ENCODE data around the gene SLC9A3.
A peak's percentile ranks its signal among the peaks of the same experiment; 100 is the strongest.

SLC9A3 gene

DNA sequence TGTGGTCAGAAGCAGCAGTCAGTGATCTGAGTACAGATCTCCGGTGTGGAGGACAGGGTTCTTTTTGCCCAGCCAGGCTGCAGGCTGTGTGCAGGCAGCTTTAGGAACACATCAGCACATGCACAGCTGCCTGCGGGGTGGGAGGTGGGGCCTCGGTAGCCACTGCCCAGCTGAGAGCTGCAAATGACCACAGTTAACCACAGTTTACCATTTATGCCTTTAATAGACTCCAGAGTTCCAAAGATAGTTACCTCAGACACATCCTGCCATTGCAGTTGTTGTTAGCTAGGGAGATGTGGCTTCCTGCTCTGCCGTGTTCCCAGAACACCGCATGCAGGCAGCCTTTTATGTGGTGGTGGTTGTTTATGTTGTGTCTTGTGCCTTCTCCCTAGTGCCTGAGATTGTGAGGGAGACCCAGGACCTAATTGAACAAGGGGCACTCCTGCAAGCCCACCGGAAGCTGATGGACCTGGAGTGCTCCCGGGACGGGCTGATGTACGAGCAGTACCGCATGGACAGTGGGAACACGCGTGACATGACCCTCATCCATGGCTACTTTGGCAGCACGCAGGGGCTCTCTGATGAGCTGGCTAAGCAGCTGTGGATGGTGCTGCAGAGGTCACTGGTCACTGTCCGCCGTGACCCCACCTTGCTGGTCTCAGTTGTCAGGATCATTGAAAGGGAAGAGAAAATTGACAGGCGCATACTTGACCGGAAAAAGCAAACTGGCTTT, 71.1 kb downstream of the SLC9A3 start:
- Histone ChIP-seq H3K27me3 (ENCODE audit: insufficient read depth, poor library complexity, severe bottlenecking) (no peaks in the 10 kb centered on the region), H3K4me1 (ENCODE audit: insufficient read depth, poor library complexity, severe bottlenecking) (peaks cover 2% of the 10 kb centered on the region), H3K4me3 (ENCODE audit: severe bottlenecking) (no peak overlapping the region), H3K36me3 (ENCODE audit: low read depth) (peaks cover 92% of the 10 kb centered on the region), H3K9me3 (ENCODE audit: severe bottlenecking) (peaks cover 6% of the 10 kb centered on the region), H3K27ac (ENCODE audit: poor library complexity, severe bottlenecking) (no peak overlapping the region)
- DNase-seq (ENCODE audit: low spot score) (peak; percentile 52), ATAC-seq (ENCODE audit: low read depth) (no peak)
- TF ChIP-seq, protein P1, sequence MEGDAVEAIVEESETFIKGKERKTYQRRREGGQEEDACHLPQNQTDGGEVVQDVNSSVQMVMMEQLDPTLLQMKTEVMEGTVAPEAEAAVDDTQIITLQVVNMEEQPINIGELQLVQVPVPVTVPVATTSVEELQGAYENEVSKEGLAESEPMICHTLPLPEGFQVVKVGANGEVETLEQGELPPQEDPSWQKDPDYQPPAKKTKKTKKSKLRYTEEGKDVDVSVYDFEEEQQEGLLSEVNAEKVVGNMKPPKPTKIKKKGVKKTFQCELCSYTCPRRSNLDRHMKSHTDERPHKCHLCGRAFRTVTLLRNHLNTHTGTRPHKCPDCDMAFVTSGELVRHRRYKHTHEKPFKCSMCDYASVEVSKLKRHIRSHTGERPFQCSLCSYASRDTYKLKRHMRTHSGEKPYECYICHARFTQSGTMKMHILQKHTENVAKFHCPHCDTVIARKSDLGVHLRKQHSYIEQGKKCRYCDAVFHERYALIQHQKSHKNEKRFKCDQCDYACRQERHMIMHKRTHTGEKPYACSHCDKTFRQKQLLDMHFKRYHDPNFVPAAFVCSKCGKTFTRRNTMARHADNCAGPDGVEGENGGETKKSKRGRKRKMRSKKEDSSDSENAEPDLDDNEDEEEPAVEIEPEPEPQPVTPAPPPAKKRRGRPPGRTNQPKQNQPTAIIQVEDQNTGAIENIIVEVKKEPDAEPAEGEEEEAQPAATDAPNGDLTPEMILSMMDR (IDR thresholded peaks at IDR 0.05; ENCODE audit: poor library complexity, severe bottlenecking), result no peak

DNA sequence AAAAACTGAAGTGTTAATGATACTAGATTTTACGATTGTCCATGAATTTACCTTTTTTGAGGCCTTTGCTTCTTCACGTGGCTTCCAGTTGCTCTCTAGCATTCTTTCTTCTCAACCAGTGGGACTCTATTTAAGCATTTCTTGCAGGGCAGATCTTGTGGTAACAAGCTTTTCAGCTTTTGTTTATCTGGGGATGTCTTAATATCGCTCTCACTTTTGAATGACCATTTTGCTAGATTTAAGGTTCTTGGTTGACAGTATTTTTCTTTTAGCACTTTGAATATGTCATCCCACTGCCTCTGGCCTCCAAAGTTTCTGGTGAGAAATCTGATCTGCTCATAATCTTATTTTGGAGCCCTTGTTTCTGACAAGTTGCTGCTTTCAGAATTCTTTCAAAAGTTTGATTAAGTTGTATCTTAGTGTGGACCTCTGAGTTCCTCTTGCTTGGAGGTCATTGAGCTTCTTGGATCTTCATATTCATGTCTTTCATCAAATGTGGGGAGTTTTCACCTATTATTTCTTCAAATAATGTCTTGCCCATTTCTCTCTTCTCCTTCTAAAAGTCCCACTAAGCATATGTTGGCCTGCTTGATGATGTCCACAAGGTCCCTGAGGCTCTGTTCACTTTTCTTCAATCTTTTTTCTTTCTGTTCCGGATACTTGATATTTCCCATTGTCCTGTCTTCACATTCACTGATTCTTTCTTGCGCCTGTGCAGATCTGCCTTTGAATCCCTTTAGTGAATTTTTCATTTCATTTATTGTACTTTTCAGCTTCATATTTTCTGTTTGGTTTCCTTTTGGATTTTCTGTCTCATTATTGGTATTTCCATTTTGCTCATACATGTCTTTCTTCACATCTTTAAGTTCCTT, 72.4 kb downstream of the SLC9A3 start:
- H3K9me3 ChIP-seq (ENCODE audit: severe bottlenecking), result peaks cover 6% of the 10 kb centered on the region
- H3K27me3 ChIP-seq (ENCODE audit: insufficient read depth, poor library complexity, severe bottlenecking), result no peaks in the 10 kb centered on the region
- ATAC-seq (ENCODE audit: low read depth) (no peak), DNase-seq (ENCODE audit: low spot score) (no peak)
- H3K4me3 ChIP-seq (ENCODE audit: severe bottlenecking), result no peak overlapping the region
- H3K36me3 ChIP-seq (ENCODE audit: low read depth), result peaks cover 92% of the 10 kb centered on the region
- H3K27ac ChIP-seq (ENCODE audit: poor library complexity, severe bottlenecking), result no peak overlapping the region
- TF ChIP-seq, protein P1 (IDR thresholded peaks at IDR 0.05; ENCODE audit: poor library complexity, severe bottlenecking), result no peak
- H3K4me1 ChIP-seq (ENCODE audit: insufficient read depth, poor library complexity, severe bottlenecking), result no peaks in the 10 kb centered on the region

DNA sequence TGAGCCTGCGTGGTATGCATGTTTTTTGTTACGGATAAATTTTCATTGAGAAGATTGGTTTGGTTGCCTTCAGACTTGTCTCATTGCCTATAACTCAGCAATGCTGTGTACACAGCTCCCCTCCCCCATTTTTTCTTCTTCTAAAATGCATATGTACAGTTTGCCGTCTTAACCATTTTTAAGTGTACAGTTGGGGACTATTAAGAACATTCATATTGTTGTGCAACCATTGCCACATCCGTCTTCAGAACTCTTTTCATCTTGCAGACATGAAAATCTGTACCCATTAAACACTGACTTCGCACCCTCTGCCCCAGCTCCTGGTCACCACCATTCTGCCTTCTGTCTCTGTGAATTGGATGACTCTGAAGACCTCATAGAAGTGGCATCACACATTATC, 75.1 kb downstream of the SLC9A3 start:
- H3K4me3 ChIP-seq (ENCODE audit: severe bottlenecking), result no peak overlapping the region
- DNase-seq (ENCODE audit: low spot score) (no peak), ATAC-seq (ENCODE audit: low read depth) (no peak)
- H3K4me1 ChIP-seq (ENCODE audit: insufficient read depth, poor library complexity, severe bottlenecking), result peaks cover 2% of the 10 kb centered on the region
- peaks cover 80% of the 10 kb centered on the region for H3K36me3 ChIP-seq (ENCODE audit: low read depth)
- H3K27ac ChIP-seq (ENCODE audit: poor library complexity, severe bottlenecking), result no peak overlapping the region
- no peaks in the 10 kb centered on the region for H3K27me3 ChIP-seq (ENCODE audit: insufficient read depth, poor library complexity, severe bottlenecking)
- peaks cover 6% of the 10 kb centered on the region for H3K9me3 ChIP-seq (ENCODE audit: severe bottlenecking)
- TF ChIP-seq, protein P1 (IDR thresholded peaks at IDR 0.05; ENCODE audit: poor library complexity, severe bottlenecking), result no peak

DNA sequence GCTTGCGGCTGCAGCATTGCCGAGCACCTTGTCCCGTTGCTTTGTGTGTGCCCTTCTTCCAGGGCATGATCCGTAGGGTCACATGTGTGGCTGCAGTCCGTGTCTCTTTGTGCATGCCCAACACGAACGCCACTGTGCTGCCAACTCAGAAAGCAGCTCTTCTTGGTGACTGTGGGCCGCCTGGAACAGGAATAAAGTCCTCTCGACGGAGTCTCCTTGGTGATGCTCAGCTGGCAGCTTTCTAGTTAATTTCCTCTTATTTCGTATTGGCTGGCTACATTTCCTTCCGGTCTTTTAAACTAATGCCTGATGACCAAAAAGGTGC, 75.5 kb downstream of the SLC9A3 start:
- Histone ChIP-seq H3K4me1 (ENCODE audit: insufficient read depth, poor library complexity, severe bottlenecking) (peaks cover 4% of the 10 kb centered on the region), H3K9me3 (ENCODE audit: severe bottlenecking) (peaks cover 6% of the 10 kb centered on the region), H3K36me3 (ENCODE audit: low read depth) (peaks cover 75% of the 10 kb centered on the region), H3K27ac (ENCODE audit: poor library complexity, severe bottlenecking) (no peak overlapping the region), H3K4me3 (ENCODE audit: severe bottlenecking) (no peak overlapping the region), H3K27me3 (ENCODE audit: insufficient read depth, poor library complexity, severe bottlenecking) (no peaks in the 10 kb centered on the region)
- DNase-seq (ENCODE audit: low spot score) (no peak), ATAC-seq (ENCODE audit: low read depth) (no peak)
- TF ChIP-seq, protein P1 (IDR thresholded peaks at IDR 0.05; ENCODE audit: poor library complexity, severe bottlenecking), result no peak
